HepG2 (cell line): ENCODE data around the gene SCGB1C1. TPM values are rescaled to one million over a fixed set of nuclear protein-coding genes. Genes with fewer than 3 reads are reported as not detected.

Experiments used
- AGO2 ChIP-seq: fragments of 200-400 bp; formaldehyde crosslinking; optimal IDR thresholded peaks from 2 replicates; pipeline ENCODE3; 2017; ENCODE audit warnings: mild to moderate bottlenecking, low read depth, low read length, moderate library complexity
- EZH2 ChIP-seq: conservative IDR thresholded peaks from 2 replicates; pipeline ENCODE4 v1.6.1; 2012; ENCODE audit warnings: mild to moderate bottlenecking, low read depth, low read length, moderate library complexity
- FOXO1 ChIP-seq: sonication (generic); formaldehyde crosslinking; IDR thresholded peaks from 2 replicates; pipeline ENCODE4 v1.4.0; 2020; ENCODE audit warnings: missing genetic modification reagents
- REXO4 ChIP-seq: sonication (generic); formaldehyde crosslinking; IDR thresholded peaks from 2 replicates; pipeline ENCODE4 v1.8.0; 2022; ENCODE audit warnings: missing genetic modification reagents, mild to moderate bottlenecking, borderline replicate concordance
- ZNF276 ChIP-seq: sonication (generic); formaldehyde crosslinking; IDR thresholded peaks from 2 replicates; pipeline ENCODE4 v1.4.0; 2020; ENCODE audit warnings: mild to moderate bottlenecking, low read depth, missing genetic modification reagents
- polyA plus RNA-seq, 8 experiments: library from polyadenylated mRNA; depleted of rRNA in 3 of 8; stranded (reverse) in 7 of 8; unstranded in 1 of 8; fragments of >200 nt; fragmentation: Illumina TruSeq in 4 of 8; extraction: Trizol in 4 of 8; gene quantifications; 2 replicates each; pipeline versions ENCODE4 v1.2.1 to v1.2.3, GENCODE V29; 2011 to 2016; ENCODE audit warnings: low read depth in 4 of 8, missing spikeins in 1 of 8, mixed read lengths in 1 of 8; ENCODE audit not compliant: insufficient read depth in 1 of 8
- total RNA-seq, 5 experiments: library from RNA; depleted of rRNA; stranded (reverse); fragments of >200 nt; fragmentation: Illumina TruSeq; extraction: Trizol; gene quantifications; 2 replicates each; pipeline ENCODE4 v1.2.3, GENCODE V29; 2016; ENCODE audit warnings: low read depth in 1 of 5
- TF ChIP-seq, protein P1 (sequence below), 2 experiments: sonication (generic) in 1 of 2; formaldehyde crosslinking in 1 of 2; IDR thresholded peaks; 2 replicates each; pipeline versions ENCODE4 v1.4.0 to v1.6.1; 2016 to 2020; ENCODE audit warnings: borderline replicate concordance in 1 of 2, low read depth in 1 of 2, mild to moderate bottlenecking in 1 of 2, missing genetic modification reagents in 1 of 2

The SCGB1C1 gene
- total and polyA plus RNA-seq, 2 of the 13 experiments (the other 11 are each of a cell fraction or from before 2014, with no cell fraction given): not detected

GRCh38 chr11:227824-228379 lies 35.0 kb downstream of the SCGB1C1 start (continued):
- TF ChIP-seq ZNF276 (CRISPR knock-in tag) (no peak), REXO4 (CRISPR knock-in tag) (no peak), AGO2 (no peak), FOXO1 (no peak), EZH2 (no peak)
- TF ChIP-seq, protein P1, sequence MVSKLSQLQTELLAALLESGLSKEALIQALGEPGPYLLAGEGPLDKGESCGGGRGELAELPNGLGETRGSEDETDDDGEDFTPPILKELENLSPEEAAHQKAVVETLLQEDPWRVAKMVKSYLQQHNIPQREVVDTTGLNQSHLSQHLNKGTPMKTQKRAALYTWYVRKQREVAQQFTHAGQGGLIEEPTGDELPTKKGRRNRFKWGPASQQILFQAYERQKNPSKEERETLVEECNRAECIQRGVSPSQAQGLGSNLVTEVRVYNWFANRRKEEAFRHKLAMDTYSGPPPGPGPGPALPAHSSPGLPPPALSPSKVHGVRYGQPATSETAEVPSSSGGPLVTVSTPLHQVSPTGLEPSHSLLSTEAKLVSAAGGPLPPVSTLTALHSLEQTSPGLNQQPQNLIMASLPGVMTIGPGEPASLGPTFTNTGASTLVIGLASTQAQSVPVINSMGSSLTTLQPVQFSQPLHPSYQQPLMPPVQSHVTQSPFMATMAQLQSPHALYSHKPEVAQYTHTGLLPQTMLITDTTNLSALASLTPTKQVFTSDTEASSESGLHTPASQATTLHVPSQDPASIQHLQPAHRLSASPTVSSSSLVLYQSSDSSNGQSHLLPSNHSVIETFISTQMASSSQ (IDR thresholded peaks at IDR 0.05; ENCODE audit: low read depth): no peak
- TF ChIP-seq, protein P1 (CRISPR knock-in tag; IDR thresholded peaks at IDR 0.05; ENCODE audit: borderline replicate concordance): no peak
- TF ChIP-seq, all 625 proteins: peak for 0
